ENCODE measurements around the gene AP3B2.

GRCh38 chr15:82681371-82681770 is 28.3 kb downstream of the AP3B2 start:
- TF ChIP-seq, protein P1, sequence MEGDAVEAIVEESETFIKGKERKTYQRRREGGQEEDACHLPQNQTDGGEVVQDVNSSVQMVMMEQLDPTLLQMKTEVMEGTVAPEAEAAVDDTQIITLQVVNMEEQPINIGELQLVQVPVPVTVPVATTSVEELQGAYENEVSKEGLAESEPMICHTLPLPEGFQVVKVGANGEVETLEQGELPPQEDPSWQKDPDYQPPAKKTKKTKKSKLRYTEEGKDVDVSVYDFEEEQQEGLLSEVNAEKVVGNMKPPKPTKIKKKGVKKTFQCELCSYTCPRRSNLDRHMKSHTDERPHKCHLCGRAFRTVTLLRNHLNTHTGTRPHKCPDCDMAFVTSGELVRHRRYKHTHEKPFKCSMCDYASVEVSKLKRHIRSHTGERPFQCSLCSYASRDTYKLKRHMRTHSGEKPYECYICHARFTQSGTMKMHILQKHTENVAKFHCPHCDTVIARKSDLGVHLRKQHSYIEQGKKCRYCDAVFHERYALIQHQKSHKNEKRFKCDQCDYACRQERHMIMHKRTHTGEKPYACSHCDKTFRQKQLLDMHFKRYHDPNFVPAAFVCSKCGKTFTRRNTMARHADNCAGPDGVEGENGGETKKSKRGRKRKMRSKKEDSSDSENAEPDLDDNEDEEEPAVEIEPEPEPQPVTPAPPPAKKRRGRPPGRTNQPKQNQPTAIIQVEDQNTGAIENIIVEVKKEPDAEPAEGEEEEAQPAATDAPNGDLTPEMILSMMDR (conservative IDR thresholded peaks at IDR 0.05; ENCODE audit: low read depth, low read length): no peak
- TF ChIP-seq RCOR1 (IDR thresholded peaks at IDR 0.05; ENCODE audit: insufficient replicate concordance, low read length): no peak
- TF ChIP-seq USF2 (IDR thresholded peaks at IDR 0.05; ENCODE audit: low read depth, low read length): no peak
- no peak for TF ChIP-seq RAD21 (IDR thresholded peaks at IDR 0.05; ENCODE audit: low read length)
- TF ChIP-seq POLR2A (IDR thresholded peaks at IDR 0.05; ENCODE audit: low read depth, low read length): no peak
- no peak for TF ChIP-seq RFX5 (IDR thresholded peaks at IDR 0.05; ENCODE audit: low read depth, low read length)
- no peak for TF ChIP-seq SMC3 (IDR thresholded peaks at IDR 0.05; ENCODE audit: low read depth, low read length)
- no peak for TF ChIP-seq MXI1 (IDR thresholded peaks at IDR 0.05; ENCODE audit: borderline replicate concordance, low read depth, low read length)
- no peak for TF ChIP-seq MAZ (IDR thresholded peaks at IDR 0.05; ENCODE audit: borderline replicate concordance, low read depth, low read length)
- TF ChIP-seq BHLHE40 (IDR thresholded peaks at IDR 0.05; ENCODE audit: low read depth, low read length): no peak

All from IMR-90 (cell line).